ENCODE data around the gene RPL12.
A peak's percentile ranks its signal among the peaks of the same experiment; 100 is the strongest.

RPL12 gene

DNA sequence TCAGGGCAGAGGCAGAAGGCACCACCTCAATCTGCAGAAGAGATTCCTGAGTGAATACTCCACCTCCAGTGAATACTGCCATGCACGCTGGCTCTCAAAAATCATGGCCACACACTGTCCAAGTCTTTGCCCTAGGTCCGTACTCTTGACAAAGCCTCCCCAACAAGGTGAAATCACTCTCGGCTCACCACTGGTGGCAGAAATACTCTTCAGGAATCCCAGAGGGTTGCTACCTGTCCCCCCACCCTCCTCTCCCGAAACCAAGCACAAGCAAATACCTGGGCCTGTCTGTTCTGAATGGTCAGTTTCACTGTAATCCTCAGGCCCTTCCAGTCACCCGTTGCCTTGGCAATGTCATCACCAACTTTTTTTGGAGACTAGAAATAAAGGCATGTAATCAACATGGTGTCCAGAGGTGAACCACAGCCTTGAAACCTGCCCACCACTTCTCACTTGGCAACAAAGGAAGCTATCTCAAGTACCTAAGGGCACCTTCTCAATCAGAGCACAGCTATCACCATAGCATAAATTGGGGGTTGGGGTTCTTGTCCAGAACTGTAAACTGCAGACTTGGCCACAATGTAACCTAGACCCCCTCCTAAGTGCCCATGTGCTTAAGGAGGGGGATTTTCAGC lies 1.8 kb downstream of the RPL12 start:
- Histone ChIP-seq H3K27me3 (replicated peaks in 2 of 5; ENCODE audit: control insufficient read depth in 4 of 5, insufficient read depth in 5 of 5, low read length in 4 of 5) (no peaks in the 10 kb centered on the region), H3K9me3 (ENCODE audit: control extremely low read depth in 1 of 5, control insufficient read depth in 4 of 5, insufficient read depth in 2 of 5, low read depth in 1 of 5, low read length in 4 of 5) (peaks cover 0 to 12% (median 0%) of the 10 kb centered on the region in 5 experiments), H3K36me3 (ENCODE audit: control insufficient read depth in 4 of 4, insufficient read depth in 4 of 4, low read length in 3 of 4) (peaks cover 4 to 72% (median 48%) of the 10 kb centered on the region in 4 experiments), H3K27ac (ENCODE audit: insufficient read depth in 1 of 2, low read depth in 1 of 2, low read length in 2 of 2, poor library complexity in 1 of 2, severe bottlenecking in 2 of 2) (peak overlapping the region; percentile 16 to 92), H3K4me1 (ENCODE audit: control extremely low read depth in 1 of 4, control insufficient read depth in 4 of 4, insufficient read depth in 4 of 4, low read length in 3 of 4) (peaks cover 13 to 41% (median 29%) of the 10 kb centered on the region in 4 experiments), H3K4me3 (ENCODE audit: control insufficient read depth in 1 of 7, extremely low read depth in 1 of 7, insufficient read depth in 4 of 7, low read depth in 2 of 7, low read length in 6 of 7) (peak overlapping the region in 6 of 7 experiments; percentile 87 to 99 (median 94))
- WGBS (ENCODE audit: insufficient coverage), result 87% methylated on average over 5 of the region's 5 CpGs
- DNase-seq, result no peak
- CTCF ChIA-PET, result interaction anchor here (0.6 to 1.2 kb wide), 2 partner anchors 14 to 477 kb away, joined by 3 to 4 read pairs; no protein-coding TSS in a partner anchor
- POLR2A ChIA-PET, result interaction anchor here (3.0 kb wide), 1 partner anchor 25 kb away, joined by 14 read pairs; the partner anchor contains the start of gene ZNF79

DNA sequence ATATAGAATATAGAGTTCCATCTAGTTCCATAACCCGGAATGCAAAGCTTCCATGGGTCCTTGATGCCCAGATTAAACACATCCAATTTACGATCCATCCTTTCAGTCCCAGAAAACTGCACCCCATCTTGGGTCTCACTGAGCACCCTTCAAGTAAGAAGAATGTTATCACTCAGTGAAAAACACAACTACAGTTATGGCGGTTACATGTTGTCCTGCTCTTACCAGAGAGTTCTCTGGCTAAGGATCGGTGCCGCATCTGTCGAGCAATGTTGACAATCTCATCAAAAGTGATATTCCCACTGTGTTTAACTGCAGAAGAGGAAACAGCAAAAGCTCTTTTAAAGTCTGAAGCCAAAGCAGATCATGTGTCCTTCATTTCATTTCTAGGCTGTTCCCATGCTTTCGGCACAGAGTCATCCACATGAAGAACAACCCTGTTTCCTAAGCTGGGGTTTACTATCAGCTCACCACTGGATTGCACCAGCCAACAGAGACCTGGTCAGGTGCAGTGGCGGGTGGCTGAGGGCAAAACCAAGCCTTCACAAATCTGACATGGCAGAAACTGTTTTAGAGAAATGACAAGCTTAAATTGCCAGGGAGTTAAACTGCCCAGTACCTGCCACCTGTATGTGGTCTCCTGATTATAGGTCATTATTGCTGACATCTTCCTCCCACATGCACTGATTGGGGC lies 2.9 kb downstream of the RPL12 start:
- H3K36me3 ChIP-seq (ENCODE audit: control insufficient read depth in 4 of 4, insufficient read depth in 4 of 4, low read length in 3 of 4), result peaks cover 6 to 71% (median 55%) of the 10 kb centered on the region in 4 experiments
- H3K4me3 ChIP-seq (ENCODE audit: control insufficient read depth in 1 of 7, extremely low read depth in 1 of 7, insufficient read depth in 4 of 7, low read depth in 2 of 7, low read length in 6 of 7), result peak overlapping the region in 3 of 7 experiments; percentile 2 to 99 (median 96)
- WGBS (ENCODE audit: insufficient coverage), result 96% methylated on average over 8 of the region's 8 CpGs
- no peaks in the 10 kb centered on the region for H3K27me3 ChIP-seq (replicated peaks in 2 of 5; ENCODE audit: control insufficient read depth in 4 of 5, insufficient read depth in 5 of 5, low read length in 4 of 5)
- H3K9me3 ChIP-seq (ENCODE audit: control extremely low read depth in 1 of 5, control insufficient read depth in 4 of 5, insufficient read depth in 2 of 5, low read depth in 1 of 5, low read length in 4 of 5), result peaks cover 0 to 18% (median 0%) of the 10 kb centered on the region in 5 experiments
- ChIA-PET CTCF (no interaction called here), POLR2A (interaction anchor here (0.7 to 1.1 kb wide), 2 partner anchors 8 to 24 kb away, joined by 4 to 10 read pairs; partner anchors contain the start of gene ZNF79)
- no peak for DNase-seq
- H3K27ac ChIP-seq (ENCODE audit: insufficient read depth in 1 of 2, low read depth in 1 of 2, low read length in 2 of 2, poor library complexity in 1 of 2, severe bottlenecking in 2 of 2), result peak overlapping the region in 1 of 2 experiments; percentile 92
- H3K4me1 ChIP-seq (ENCODE audit: control extremely low read depth in 1 of 4, control insufficient read depth in 4 of 4, insufficient read depth in 4 of 4, low read length in 3 of 4), result peaks cover 13 to 41% (median 27%) of the 10 kb centered on the region in 4 experiments

DNA sequence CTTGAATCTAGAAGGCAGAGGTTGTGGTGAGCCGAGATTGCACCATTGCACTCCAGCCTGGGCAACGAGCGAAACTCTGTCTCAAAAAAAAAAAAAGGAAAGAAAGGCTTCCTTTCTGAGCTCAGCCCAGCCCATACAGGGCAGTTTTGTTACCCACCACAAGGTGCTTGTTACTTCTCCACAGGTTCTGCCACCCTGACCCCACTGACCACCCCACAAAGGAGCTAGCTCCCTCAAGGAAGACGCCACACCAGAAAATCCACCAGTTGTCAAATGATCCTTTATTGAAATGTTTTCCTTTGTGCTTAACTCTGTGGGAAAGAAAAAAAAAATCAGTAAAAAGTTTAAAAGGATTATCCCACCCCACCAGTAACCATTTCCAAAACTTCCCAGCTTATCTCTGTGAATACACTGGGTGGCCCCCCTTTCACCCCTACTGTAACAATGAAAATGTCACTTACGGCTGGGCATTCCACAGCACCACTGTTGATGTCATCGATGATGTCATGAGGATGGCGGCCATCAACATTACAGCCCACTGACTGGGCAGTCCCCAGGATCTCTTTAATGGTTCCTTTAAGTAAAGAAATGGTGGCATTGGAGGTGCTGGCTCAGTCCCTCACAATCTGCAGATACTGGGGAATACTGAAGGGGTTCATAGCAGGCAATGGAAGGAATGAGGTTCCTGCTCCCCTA lies 3.6 kb downstream of the RPL12 start:
- Histone ChIP-seq H3K4me1 (ENCODE audit: control extremely low read depth in 1 of 4, control insufficient read depth in 4 of 4, insufficient read depth in 4 of 4, low read length in 3 of 4) (peaks cover 13 to 39% (median 26%) of the 10 kb centered on the region in 4 experiments), H3K36me3 (ENCODE audit: control insufficient read depth in 4 of 4, insufficient read depth in 4 of 4, low read length in 3 of 4) (peaks cover 6 to 78% (median 57%) of the 10 kb centered on the region in 4 experiments), H3K27ac (ENCODE audit: insufficient read depth in 1 of 2, low read depth in 1 of 2, low read length in 2 of 2, poor library complexity in 1 of 2, severe bottlenecking in 2 of 2) (peak overlapping the region in 1 of 2 experiments; percentile 92), H3K4me3 (ENCODE audit: control insufficient read depth in 1 of 7, extremely low read depth in 1 of 7, insufficient read depth in 4 of 7, low read depth in 2 of 7, low read length in 6 of 7) (no peak overlapping the region), H3K9me3 (ENCODE audit: control extremely low read depth in 1 of 5, control insufficient read depth in 4 of 5, insufficient read depth in 2 of 5, low read depth in 1 of 5, low read length in 4 of 5) (peaks cover 0 to 23% (median 0%) of the 10 kb centered on the region in 5 experiments), H3K27me3 (replicated peaks in 2 of 5; ENCODE audit: control insufficient read depth in 4 of 5, insufficient read depth in 5 of 5, low read length in 4 of 5) (no peaks in the 10 kb centered on the region)
- peak in 1 of 3 donors; percentile 26 for DNase-seq
- ChIA-PET CTCF (no interaction called here), POLR2A (interaction anchor here (1.1 kb wide), 1 partner anchor 24 kb away, joined by 4 read pairs; the partner anchor contains the start of gene ZNF79)
- WGBS (ENCODE audit: insufficient coverage), result 87% methylated on average over 5 of the region's 7 CpGs

DNA sequence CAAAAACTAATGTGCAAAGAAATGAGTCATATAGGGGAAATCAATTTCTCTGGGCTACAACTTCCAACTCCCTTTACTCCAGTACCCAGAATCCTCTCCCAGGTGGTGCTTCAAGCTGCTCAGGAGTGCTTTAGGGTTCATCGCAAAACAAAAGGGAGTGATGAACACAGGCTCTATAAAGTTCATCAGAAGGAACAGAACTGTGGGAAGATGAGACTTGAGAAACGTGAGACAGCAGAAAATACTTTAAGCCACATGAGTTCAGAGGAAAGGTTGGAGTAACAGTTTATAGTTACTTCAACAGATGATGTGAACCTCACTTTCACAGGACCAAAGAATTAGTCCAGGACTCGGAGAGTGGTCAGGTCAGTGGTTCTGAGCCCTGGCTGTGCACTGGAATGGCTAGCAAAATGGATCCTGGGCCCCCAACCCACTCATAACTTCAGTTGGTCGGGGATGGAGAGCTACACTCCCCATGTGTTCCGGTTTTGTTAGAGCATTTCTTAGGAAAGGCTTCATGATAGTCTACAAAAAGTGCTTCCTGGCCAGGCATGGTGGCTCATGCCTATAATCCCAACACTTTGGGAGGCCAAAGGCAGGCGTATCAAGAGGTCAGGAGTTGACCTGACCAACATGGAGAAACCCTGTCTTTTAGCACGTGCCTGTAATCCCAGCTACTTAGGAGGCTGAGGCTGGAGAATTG lies 4.3 kb downstream of the RPL12 start:
- peaks cover 13 to 32% (median 20%) of the 10 kb centered on the region in 4 experiments for H3K4me1 ChIP-seq (ENCODE audit: control extremely low read depth in 1 of 4, control insufficient read depth in 4 of 4, insufficient read depth in 4 of 4, low read length in 3 of 4)
- H3K9me3 ChIP-seq (ENCODE audit: control extremely low read depth in 1 of 5, control insufficient read depth in 4 of 5, insufficient read depth in 2 of 5, low read depth in 1 of 5, low read length in 4 of 5), result peaks cover 0 to 23% (median 0%) of the 10 kb centered on the region in 5 experiments
- peak overlapping the region in 1 of 2 experiments; percentile 55 for H3K27ac ChIP-seq (ENCODE audit: insufficient read depth in 1 of 2, low read depth in 1 of 2, low read length in 2 of 2, poor library complexity in 1 of 2, severe bottlenecking in 2 of 2)
- DNase-seq, result no peak
- no peak overlapping the region for H3K4me3 ChIP-seq (ENCODE audit: control insufficient read depth in 1 of 7, extremely low read depth in 1 of 7, insufficient read depth in 4 of 7, low read depth in 2 of 7, low read length in 6 of 7)
- no peaks in the 10 kb centered on the region for H3K27me3 ChIP-seq (replicated peaks in 2 of 5; ENCODE audit: control insufficient read depth in 4 of 5, insufficient read depth in 5 of 5, low read length in 4 of 5)
- peaks cover 6 to 81% (median 59%) of the 10 kb centered on the region in 4 experiments for H3K36me3 ChIP-seq (ENCODE audit: control insufficient read depth in 4 of 4, insufficient read depth in 4 of 4, low read length in 3 of 4)
- POLR2A ChIA-PET, result no interaction called here
- CTCF ChIA-PET, result no interaction called here
- 96% methylated on average over 6 of the region's 7 CpGs for WGBS (ENCODE audit: insufficient coverage)

DNA sequence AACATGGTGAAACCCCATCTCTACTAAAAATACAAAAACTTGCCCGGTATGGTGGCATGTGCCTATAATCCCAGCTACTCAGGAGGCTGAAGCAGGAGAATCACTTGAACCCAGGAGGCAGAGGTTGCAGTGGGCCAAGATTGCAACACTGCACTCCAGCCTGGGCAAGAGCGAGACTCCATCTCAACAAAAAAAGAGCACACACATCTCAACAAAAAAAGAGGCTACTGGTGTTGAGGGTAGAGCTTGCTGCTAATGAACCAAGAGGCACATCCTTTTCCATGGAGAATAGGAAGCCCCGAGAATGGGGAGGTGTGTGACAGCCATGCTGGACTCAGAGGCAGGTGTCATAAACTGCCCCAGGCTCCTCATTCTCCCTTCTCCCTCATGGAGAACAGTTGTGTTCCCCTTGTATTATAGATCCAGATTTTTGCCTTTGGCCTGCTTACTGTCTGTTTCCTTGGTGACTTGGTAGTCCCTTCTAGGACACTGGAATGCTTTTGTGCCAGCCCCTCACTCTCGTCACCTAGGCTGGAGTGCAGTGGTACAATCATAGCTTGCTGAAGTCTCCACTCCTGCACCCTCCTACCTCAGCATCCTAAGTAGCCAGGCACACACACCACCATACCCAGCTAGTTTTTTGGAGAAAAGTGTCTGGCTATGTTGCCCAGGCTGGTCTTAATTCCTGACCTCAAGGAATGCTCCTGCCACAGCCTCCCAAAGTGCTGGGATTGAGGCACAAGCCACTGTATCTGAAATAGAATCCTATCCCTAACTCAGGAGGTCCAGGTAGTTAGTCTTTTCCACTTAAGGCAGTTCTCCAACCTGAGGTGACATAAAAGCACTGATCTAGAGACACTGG lies 5.1 kb downstream of the RPL12 start:
- Histone ChIP-seq H3K36me3 (ENCODE audit: control insufficient read depth in 4 of 4, insufficient read depth in 4 of 4, low read length in 3 of 4) (peaks cover 8 to 83% (median 62%) of the 10 kb centered on the region in 4 experiments), H3K9me3 (ENCODE audit: control extremely low read depth in 1 of 5, control insufficient read depth in 4 of 5, insufficient read depth in 2 of 5, low read depth in 1 of 5, low read length in 4 of 5) (peaks cover 0 to 24% (median 0%) of the 10 kb centered on the region in 5 experiments), H3K27me3 (replicated peaks in 2 of 5; ENCODE audit: control insufficient read depth in 4 of 5, insufficient read depth in 5 of 5, low read length in 4 of 5) (no peaks in the 10 kb centered on the region), H3K4me1 (ENCODE audit: control extremely low read depth in 1 of 4, control insufficient read depth in 4 of 4, insufficient read depth in 4 of 4, low read length in 3 of 4) (peaks cover 13 to 28% (median 19%) of the 10 kb centered on the region in 4 experiments), H3K27ac (ENCODE audit: insufficient read depth in 1 of 2, low read depth in 1 of 2, low read length in 2 of 2, poor library complexity in 1 of 2, severe bottlenecking in 2 of 2) (peak overlapping the region in 1 of 2 experiments; percentile 3), H3K4me3 (ENCODE audit: control insufficient read depth in 1 of 7, extremely low read depth in 1 of 7, insufficient read depth in 4 of 7, low read depth in 2 of 7, low read length in 6 of 7) (no peak overlapping the region)
- WGBS (ENCODE audit: insufficient coverage), result 90% methylated on average over 2 of the region's 4 CpGs
- DNase-seq, result no peak
- POLR2A ChIA-PET, result no interaction called here
- CTCF ChIA-PET, result no interaction called here
